HG03066 (cell line): ENCODE measurements around the gene TEFM.
A peak's percentile ranks its signal among the peaks of the same experiment; 100 is the strongest.
"Not testable (repeated sequence)": the region's sequence is repeated elsewhere in the genome, so short reads cannot be mapped to it uniquely, and the experiment has no call there.

Experiments
- ATAC-seq: cut with Tn5 transposase; IDR thresholded peaks from one replicate; pipeline ENCODE4 v1.9.1; 2021; ENCODE audit warnings: low read depth; ENCODE audit not compliant: unreplicated experiment

The TEFM gene, protein sequence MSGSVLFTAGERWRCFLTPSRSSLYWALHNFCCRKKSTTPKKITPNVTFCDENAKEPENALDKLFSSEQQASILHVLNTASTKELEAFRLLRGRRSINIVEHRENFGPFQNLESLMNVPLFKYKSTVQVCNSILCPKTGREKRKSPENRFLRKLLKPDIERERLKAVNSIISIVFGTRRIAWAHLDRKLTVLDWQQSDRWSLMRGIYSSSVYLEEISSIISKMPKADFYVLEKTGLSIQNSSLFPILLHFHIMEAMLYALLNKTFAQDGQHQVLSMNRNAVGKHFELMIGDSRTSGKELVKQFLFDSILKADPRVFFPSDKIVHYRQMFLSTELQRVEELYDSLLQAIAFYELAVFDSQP

DNA sequence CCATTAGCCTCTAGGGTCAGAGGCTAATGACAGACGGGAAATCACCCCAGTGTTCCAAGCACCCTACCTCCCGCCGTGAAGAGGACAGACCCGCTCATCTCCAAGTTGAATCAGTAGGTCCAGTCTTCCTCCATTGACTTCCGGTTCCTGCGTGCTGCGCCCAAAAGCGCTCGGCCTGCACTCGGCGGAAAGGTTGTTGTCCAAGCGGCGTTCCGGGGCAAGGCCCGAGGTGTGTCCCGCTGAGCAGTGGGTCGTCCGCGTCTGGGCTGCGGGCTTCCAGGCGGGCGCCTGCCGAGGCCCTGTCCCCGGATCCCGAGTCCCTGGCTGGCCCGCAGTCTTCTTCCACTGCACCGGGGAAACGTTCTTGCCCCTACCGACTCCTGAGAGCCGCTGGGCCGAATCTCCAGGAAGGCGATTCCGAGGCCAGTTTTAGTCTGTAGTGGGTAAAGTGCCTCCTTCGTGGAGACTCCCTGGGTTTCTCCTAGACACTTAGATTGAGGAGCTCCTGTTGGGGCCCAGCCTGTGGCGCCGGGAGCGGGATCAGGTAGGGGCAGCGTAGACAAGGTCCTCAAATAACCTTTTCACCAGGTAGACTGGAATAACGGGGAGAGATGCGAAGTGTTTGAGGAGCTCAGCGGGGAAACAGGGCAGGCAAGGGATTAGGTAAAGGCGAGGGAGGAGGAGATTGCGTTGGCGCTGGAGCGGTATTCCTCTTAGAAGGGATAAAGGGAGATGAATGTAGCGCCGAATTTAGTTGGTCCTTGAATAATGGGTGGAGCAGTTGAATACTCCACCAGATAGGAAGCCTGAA, at the start of gene TEFM:
Gene TEFM, minus strand, starts transcription at position 138 of the 811 bp plus-strand sequence. Its CDS starts 40 bp downstream, at position 98.
- peak; percentile 83 for ATAC-seq

- ATAC-seq, result no peak
Observed at GRCh38 chr17:30954046-30954830, 48.2 kb upstream of the TEFM start.

- ATAC-seq, result no peak
Observed at GRCh38 chr17:30952638-30953393, 46.8 kb upstream of the TEFM start.

DNA sequence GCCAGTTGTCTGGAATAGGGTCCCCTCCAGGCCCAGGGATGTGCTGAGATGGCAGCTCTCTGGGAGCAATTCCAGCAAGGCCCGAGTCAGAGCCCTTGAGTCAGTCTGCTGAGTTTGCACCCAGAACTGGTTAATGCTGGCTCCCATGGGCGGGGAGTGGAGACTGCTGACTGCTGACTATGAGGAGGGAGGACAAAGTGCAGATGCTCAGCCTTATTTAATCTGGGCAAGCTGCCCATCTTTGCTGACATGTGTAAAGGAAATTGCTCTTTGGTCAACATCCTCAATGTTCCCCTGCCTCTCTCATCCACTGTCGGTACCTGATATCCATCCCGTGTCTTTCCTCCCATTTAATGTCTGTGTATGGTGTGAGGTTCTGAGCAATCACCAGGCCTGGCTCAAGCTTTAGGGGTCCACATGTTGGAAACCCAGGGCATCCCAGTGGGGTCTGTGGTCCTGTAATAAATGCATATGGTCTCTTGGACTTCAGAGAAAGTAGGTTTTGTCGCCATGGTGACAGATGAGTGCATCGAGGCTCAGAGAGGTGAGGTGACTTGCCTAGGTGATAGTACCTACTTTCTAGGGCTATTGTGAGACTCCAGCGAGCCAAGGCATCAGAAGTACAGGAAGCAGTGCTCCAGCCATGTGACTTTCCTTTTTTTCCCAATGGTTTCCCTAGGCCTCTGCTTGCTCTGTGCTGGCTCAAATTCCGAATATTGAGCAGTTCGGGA, 44.8 kb upstream of the TEFM start:
- ATAC-seq, result no peak

- ATAC-seq, result no peak
Observed at GRCh38 chr17:30950189-30950588, 44.2 kb upstream of the TEFM start.

DNA sequence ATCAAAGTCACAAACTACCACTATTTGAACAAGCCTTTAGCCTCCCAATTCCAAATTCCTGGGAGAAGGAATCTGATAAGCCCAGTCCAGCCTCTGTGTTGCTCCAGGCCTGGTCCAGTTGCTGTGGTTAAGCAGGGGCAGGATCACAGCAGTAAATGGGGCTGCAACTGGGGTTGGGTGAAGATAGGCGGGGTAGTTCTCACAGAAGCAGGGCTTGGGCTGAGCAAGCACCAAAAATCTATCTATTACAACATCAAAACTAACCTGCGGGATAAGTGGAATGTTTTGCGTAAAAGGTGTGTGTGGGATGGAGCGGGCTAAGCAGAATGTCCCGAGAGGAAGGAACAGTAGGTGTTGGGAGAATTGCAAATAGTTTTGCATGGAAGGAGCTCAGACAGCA, 41.8 kb upstream of the TEFM start:
- ATAC-seq, result no peak

DNA sequence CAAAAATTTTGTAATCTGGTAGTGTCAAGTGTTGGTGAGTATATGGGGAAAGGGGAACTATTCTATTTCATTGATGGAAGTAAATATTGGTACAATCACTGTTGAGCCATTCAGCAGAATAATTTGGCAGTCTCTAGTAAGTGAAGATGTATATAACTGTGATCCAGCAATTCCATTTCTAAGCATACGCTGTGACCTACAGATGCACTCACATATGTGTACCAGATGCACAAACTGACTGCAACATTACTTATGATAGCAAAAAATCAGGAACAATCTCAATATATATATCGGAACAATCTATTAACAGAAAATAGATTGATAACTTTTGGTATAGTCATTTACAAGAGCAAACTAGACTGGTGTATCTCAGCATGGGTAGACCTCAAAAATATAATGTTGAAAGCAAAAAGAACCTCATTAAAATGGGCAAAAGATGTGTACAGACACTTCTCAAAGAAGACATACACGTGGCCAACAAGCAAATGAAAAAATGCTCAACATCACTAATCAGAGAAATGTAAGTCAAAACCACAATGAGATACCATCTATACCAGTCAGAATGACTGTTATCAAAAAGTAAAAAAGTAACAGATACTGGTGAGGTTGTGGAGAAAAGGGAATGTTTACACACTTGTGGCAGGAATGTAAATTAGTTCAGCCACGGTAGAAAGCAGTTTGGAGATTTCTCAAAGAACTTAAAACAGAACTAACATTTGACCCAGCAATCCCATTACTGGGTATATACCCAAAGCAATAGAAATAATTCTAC, 36.5 kb upstream of the TEFM start:
- ATAC-seq, result no peak

DNA sequence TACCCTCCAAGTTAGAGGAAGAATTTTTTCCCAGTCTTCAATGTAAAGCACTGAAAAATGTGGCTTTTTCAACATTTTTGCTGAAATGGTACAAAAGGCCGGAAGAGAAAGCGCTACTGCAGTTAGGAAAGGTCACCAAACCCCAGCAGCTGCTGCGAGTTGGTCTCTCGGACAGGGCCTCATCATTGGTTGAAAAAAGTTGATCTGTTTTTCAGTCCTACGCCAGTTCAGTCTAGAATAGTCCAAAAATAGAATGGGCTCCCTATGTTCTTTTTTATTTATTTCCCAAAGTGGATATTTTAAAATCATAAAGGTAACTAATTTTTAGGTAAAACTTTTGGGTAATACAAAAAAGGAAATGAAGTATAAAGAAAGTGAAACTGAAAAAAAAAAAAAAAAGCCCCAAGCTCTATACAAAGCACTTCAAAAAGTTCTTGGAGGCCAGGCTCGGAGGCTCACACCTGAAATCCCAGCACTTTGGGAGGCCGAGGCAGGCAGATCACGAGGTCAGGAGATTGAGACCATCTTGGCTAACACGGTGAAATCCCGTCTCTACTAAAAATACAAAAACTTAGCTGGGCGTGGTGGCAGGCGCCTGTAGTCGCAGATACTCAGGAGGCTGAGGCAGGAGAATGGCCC, 33.1 kb upstream of the TEFM start:
- no peak for ATAC-seq

DNA sequence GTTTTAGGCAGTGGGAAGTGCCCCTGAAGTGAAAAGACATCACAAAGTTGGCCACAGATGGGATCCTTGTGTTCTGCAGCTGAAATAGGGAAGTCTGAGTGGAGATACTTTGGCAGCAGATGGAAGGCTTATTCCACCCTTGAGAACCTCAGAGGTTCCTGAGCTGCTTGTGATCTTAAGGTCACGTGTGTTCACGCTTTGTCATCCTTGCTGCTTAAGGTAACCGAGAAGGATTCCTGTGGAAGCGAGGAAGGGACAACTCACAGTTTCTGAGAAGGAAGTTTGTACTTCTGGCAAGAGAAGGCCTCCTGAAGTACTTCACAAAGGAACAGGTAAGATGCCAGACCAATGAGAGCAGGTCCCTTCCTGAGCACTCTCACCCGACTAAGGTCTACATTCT, 27.9 kb upstream of the TEFM start:
- no peak for ATAC-seq

DNA sequence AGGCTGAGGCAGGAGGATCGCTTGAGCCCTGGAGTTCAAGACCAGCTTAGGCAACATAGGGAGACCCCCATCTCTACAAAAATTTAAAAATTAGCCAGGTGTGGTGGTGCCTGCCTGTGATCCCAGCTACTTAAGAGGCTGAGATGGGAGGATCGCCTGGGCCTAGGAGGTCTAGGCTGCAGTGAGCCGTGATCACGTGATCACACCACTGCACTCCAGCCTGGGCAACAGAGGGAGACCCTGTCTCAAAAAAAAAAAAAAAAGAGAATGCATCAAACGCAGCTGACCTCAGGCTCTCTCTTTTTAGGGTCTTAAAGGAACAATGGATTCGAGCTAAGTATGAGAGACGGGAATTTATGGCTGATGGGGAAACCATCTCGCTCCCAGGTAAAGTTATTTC, 25.5 kb upstream of the TEFM start:
- not testable (repeated sequence) for ATAC-seq

DNA sequence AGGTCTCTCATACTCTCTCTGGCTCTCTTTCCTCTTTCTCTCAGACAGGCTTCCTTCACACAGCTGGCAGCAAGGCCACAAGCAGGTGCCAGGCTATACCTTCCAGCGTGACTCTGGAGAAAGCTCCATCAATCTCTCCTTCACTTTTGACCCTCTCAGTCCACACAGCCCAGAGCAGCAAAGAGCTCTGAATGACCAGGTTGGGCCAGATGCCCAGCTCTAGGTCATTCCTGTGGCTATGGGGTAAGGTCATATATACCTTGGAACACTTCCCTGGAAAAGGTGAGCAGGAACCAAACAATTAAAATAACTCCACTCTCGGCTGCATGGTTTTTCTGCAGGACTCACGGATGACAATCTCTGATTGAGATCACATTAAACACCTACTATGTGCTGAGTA, 24.5 kb upstream of the TEFM start:
- no peak for ATAC-seq

DNA sequence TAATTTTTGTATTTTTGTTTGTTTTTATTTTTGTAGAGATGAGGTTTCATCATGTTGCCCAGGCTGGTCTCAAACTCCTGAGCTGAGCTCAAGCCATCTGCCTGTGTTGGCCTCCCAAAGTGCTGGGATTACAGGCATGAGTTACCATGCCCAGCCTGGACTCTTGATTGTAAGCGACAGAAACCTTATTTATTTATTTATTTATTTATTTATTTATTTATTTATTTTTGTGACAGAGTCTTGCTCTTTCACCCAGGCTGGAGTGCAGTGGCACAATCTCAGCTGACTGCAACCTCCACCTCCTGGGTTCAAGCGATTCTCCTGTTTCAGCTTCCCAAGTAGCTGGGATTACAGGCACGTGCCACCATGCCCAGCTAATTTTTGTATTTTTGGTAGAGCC, 23.8 kb upstream of the TEFM start:
- not testable (repeated sequence) for ATAC-seq

DNA sequence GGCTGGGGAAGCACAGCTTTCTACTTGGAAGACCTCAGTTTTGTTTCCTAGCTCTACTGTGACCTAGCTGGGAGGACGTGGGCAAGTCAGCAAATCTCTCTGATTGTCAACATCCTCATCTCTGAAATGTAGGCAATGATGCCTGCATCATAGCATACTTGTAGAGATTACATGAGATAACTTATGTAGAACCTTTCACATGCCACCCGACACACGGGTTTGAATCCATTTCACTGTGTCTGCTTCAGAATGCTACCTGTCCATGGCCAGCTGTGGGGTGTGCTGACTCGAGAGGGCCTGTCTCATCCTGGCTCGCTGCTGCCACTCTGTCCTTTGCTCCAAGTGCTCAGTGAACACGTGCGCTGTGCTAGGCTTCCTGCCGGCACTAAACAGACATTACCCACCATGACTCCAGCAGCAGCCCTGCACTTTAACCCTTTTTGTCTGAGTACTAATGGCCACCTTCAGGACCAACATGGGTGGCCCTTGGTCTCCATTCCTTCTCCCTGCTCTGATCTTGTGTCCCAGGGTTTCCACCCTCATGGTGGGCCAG, 23.1 kb upstream of the TEFM start:
- ATAC-seq, result no peak

GRCh38 chr17:30928584-30928983, 22.5 kb upstream of the TEFM start:
- no peak for ATAC-seq

- ATAC-seq, result no peak
Observed at GRCh38 chr17:30927756-30928155, 21.7 kb upstream of the TEFM start.

DNA sequence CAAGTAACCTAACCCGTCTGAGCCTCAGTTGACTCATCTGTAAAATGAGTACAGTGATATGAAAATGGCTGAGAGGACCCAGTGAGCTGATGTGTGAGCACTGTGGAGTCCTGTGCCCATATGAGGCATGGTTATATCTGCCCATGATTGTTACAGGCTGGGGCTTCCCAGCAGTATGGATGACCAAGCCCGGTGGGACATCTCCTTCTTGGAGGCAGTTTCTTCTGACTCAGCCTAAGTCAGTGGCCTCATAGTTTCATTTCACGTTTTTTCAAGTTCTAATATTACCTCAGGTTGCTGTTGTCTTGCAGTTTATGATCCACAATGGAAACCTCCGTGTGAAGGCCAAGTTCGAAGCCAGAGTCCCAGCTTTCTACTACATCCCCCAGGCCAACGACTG, 20.5 kb upstream of the TEFM start:
- ATAC-seq, result no peak

DNA sequence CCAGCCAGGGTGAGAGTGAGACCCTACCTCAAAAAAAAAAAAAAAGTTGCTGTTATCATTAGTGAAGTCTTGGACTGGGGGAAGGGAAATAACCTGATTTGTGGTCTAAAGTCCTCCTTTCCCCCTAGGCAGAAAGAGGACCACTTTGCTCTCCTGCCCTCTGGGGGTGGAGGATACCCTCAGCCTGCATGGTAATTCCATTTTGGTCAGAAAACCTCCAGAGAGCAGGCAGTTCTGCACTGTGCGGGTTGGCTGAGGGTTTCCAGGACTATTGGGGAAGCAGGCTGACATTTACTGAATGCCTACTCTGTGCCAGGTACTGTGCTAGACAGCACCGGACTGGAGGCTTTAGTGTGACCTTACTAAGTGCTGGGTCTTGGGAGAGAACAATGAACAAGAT, 18.3 kb upstream of the TEFM start:
- no peak for ATAC-seq
